HG02943 (cell line): ENCODE measurements around the gene RUVBL2.
"Not testable (repeated sequence)": the region's sequence is repeated elsewhere in the genome, so short reads cannot be mapped to it uniquely, and the experiment has no call there.

ENCODE experiments used
- ATAC-seq: cut with Tn5 transposase; IDR thresholded peaks from one replicate; pipeline ENCODE4 v1.9.1; 2021; ENCODE audit warnings: mild to moderate bottlenecking, low read depth, moderate library complexity; ENCODE audit not compliant: unreplicated experiment

The RUVBL2 gene

DNA sequence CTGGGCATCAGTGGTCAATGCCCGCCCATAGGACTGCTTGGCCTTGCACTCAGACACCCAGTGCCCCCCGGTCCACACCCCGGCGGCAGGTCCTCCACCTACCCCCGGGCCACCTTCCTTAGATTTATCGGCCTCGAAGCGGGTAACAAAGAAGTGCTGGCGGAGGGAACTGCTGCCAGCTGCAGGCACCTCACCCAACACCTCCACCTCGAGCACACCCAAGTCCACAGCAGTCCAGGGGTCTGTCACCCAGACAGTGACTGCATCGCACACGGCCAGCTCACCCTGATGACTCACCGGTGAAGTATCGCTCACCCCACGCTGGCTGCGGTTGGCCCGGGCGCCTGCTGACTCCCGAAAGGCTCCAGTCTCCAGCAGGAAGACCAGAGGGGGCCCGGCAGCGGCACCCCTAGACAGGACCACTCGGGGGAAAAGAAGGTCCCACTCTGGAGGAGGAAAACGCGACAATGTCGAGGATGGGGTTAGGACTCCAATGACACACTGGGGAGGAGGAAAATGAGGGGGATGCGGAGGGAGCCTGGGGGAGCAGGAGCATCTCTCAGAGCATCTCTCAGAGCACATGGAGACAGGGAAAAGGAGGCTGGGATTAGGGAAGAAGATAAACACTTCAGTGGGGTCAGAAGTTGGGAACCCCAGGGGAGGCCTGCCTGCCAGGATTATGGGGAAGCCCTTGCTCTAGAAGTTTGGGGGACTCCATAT is 45.0 kb downstream of the RUVBL2 start:
- ATAC-seq, result not testable (repeated sequence)

- ATAC-seq, result not testable (repeated sequence)
Observed at GRCh38 chr19:49039736-49040135, 46.0 kb downstream of the RUVBL2 start.

GRCh38 chr19:49042177-49042576 is 48.5 kb downstream of the RUVBL2 start:
- no peak for ATAC-seq

DNA sequence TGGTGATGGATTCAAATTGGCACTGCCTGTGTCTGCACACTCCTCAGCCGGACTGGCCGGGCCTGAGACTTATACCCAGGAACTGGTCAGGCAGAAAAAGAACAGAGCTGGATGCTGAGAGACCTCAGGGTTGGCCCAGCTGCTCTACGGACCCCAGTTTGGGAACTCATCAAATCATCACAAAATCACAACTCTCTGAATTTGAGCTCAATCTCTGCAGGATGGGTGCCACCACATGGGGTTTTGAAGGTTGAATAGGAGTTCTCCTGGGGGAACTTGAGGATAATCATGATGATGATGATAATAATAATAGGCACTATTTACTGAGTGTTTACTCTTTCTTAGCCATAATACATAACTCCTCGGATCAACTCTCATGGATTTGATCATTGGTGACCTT is 49.0 kb downstream of the RUVBL2 start:
- ATAC-seq, result not testable (repeated sequence)

DNA sequence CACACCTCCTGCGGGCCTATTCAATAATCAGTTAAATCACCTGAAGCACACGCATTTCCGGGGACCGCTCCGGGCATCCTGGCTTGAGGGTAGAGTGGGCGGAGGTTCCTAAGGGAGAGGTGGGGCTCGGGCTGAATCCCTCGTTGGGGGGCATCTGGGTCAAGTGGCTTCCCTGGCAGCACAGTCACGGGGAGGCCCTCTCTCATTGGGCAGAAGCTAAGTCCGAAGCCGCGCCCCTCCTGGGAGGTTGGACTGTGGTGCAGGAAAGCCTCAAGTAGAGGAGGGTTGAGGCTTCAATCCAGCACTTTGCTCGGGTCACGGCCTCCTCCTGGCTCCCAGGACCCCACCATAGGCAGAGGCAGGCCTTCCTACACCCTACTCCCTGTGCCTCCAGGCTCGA is 49.9 kb downstream of the RUVBL2 start, which contains the start of gene CGB5:
Gene CGB5, plus strand, starts transcription at position 301 of the 400 bp plus-strand sequence. CDS start 362 bp downstream, outside the sequence.
- not testable (repeated sequence) for ATAC-seq

DNA sequence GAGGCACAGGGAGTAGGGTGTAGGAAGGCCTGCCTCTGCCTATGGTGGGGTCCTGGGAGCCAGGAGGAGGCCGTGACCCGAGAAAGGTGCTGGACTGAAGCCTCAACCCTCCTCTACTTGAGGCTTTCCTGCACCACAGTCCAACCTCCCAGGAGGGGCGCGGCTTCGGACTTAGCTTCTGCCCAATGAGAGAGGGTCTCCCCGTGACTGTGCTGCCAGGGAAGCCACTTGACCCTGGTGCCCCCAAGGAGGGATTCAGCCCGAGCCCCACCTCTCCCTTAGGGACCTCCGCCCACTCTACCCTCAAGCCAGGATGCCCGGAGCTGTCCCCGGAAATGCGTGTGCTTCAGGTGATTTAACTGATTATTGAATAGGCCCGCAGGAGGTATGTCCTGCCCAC is 55.3 kb downstream of the RUVBL2 start, which contains the start of gene CGB8:
Gene CGB8, minus strand, starts transcription at position 101 of the 400 bp plus-strand sequence. CDS start 372 bp downstream, outside the sequence.
- not testable (repeated sequence) for ATAC-seq

- ATAC-seq, result not testable (repeated sequence)
Observed at GRCh38 chr19:49049834-49050233, 56.1 kb downstream of the RUVBL2 start.

GRCh38 chr19:49050376-49051033 is 56.8 kb downstream of the RUVBL2 start:
- ATAC-seq, result not testable (repeated sequence)

DNA sequence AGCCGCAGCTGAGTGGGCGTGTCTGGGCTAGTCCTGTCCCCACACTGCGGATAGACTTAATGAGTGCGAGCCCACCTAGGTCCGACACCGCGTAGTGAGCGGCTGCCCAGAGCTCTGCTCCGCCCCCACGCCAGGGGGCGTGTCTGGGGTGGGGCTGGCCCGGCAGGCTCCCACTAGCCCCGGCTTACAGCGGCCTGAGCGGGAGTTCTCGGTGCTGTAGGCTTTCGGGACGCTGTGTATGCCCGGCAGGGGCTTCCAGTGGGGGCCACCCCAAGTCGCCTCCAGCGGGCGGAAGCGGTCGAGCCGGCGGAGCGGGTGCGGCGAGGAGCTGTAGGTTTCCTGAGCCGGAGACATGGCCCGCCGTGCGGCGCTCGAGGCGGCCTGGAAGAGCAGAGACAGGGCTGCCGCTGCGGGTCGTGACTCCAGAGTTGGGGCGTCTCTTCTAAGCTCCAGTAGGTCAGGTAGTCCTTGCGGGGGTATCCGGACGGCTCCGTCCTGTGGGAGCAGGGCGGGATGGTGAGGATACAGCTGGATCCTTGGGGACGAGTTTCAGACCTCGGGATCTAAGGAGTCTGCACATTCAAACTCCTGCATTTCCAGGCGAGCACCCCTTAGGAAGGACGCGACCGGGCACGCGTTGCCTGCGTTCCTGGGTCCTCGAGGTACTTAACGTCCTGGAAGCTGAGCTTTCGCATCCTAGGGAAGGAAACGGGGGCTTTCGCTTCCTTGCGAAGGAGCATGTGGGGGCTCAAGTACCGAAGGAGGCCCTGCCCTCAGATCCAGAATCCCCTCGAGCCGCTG is 62.6 kb downstream of the RUVBL2 start:
- no peak for ATAC-seq

GRCh38 chr19:49056902-49057596 is 63.4 kb downstream of the RUVBL2 start:
- not testable (repeated sequence) for ATAC-seq

DNA sequence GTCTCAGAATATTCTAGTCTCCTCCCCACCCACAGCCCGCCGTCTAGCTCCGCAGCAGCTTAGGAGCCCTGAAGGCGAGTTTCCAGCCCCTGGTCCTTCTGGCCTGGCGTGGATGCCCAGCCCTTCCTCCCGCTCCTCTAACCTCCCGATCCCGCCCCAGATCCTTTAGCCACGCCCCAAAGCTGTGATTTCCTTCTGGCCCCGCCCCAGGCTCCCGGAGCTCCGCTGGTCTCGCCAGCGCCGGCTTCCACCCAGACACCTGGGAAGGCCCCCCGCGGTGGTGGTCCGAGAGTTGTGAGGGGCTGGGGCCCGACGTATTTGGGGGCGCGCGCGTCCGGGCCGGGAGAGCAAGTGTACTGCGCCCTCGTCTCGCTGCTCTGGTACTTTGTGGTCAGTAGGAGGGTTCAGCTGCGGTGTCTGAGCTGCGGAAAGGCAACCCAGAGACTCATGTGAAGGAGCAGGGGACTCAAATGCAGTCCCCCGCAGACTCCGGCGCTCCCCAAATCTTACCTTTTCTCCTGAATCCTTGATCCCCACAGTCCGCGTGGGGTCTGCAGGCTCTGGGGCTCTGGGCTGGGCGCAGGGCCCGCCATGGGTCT is 64.0 kb downstream of the RUVBL2 start, which contains the start of gene CGB7:
Gene CGB7, minus strand, starts transcription at position 114 of the 599 bp plus-strand sequence. CDS start 2,374 bp downstream, outside the sequence.
- ATAC-seq, result no peak

- no peak for ATAC-seq
Observed at GRCh38 chr19:49058562-49058961, 64.9 kb downstream of the RUVBL2 start.

DNA sequence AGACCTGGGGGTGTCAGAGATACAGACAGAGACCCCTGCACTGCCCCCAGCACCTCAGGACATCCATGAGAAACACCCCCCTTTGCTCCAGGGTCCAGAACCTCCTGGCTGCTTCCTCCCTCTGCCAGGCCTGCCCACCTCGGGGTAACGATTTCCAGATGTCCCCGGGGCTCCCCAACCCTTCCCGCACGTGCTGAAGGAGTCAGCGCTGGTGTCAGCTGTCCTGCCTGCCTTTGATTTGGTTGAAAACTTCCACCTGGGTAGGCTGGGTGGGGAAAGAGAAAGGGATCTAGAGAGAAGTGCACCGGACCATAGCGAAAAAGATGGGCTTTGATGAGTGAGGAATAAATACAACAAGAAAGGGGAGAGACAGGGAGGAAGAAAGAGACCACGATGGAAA is 65.4 kb downstream of the RUVBL2 start:
- no peak for ATAC-seq

DNA sequence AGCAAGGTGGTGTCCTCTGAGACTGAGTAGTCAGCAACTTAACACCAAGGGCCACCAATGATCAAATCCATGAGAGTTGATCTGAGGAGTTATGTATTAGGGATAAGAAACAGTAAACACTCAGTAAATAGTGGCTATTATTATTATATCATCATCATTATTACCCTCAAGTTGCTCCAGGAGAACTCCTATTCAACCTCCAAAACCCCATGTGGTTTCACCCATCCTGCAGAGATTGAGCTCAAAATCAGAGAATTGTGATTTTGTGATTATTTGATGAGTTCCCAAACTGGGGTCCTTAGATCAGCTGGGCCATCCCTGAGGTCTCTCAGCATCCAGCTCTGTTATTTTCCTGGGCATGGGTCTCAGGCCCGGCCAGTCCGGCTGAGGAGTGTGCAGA is 67.3 kb downstream of the RUVBL2 start:
- ATAC-seq, result no peak

- ATAC-seq, result no peak
Observed at GRCh38 chr19:49061445-49061844, 67.8 kb downstream of the RUVBL2 start.

DNA sequence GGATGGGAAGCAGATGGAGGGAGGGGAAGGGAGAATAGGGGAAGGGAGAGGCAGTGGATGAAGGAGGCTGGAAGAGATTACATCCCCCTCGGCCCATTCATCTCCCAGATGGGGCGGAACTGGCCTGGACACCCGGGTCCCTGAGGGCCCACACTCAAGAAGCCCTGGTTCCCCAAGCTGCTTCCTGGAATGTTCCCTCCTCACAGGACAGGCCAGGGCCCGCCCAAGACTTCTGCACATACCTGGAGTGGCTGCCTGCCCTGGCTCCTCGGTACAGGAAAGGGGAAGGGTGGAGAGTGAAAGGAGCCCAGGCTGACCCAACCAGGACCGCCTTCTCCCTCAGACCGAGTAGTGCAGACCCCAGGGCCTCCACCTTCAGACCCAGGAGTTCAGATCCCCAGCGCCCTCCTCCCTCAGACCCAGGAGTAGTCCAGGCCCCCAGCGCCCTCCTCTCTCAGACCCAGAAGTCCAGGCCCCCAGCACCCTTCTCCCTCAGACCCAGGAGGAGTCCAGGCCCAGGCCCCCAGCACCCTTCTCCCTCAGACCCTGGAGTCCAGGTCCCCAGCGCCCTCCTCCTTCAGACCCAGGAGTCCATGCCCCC is 70.4 kb downstream of the RUVBL2 start:
- no peak for ATAC-seq

DNA sequence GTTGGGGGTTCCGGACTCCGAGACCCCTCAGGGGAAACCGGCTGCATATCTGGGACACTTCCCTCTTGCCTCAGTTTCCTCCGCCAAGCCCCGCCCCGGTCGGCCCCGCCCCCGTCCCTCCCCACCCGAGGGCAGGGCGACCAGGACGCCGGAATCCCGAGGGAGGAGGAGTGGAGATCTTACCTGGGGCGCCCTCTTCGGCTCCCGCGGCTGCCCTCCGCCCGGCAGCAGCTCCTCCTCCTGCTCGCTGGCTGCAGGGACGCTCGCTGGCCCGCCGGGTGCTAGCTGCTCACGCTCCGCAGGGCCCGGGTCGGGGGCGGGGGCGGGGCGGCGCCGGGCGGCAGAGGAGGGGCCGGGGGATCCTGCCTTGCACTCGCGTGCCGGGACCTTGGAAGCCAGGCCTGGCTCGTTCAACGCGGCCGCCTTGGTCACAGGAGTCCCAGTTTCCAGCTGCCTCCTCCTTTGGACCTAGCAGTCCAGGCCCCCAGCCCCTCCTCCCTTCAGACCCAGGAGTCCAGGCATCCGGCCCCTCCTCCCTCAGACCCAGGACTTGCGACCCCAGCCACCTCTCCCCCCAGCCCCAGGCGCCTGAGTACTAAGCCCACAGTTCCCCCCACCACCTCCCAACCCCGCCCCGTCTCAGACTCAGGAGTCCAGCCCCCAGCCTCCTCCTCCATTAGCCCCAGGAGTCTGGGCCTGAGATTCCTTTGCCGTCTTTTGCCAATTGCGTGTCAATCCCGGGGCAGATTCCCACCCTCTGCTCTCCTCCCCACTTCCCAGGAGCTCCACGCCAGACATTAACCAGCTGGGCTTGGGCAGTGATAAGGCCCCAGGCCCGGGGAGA is 71.3 kb downstream of the RUVBL2 start, which contains the start of gene NTF4:
Gene NTF4, minus strand, starts transcription at position 51 of the 844 bp plus-strand sequence. CDS start 2,821 bp downstream, outside the sequence.
- no peak for ATAC-seq
